KMS-11 (cell line): ENCODE measurements around the gene PDGFA.

Experiments used
- H2AFZ ChIP-seq: fragments of 200-600 bp; sonication (generic); 2 replicates; pipeline ENCODE4 v1.6.1; 2016; ENCODE audit warnings: antibody characterized with exemption, mixed run types, low read depth
- H3K27ac ChIP-seq: fragments of 200-600 bp; sonication (generic); 2 replicates; pipeline ENCODE4 v1.6.1; 2016; ENCODE audit warnings: mild to moderate bottlenecking, mixed run types
- H3K27me3 ChIP-seq: fragments of 200-600 bp; sonication (generic); 2 replicates; pipeline ENCODE4 v1.6.1; 2017; ENCODE audit warnings: mild to moderate bottlenecking, low read depth, mixed run types, moderate library complexity; ENCODE audit not compliant: insufficient read depth
- H3K36me3 ChIP-seq: fragments of 200-600 bp; sonication (generic); 2 replicates; pipeline ENCODE4 v1.6.1; 2017; ENCODE audit warnings: mild to moderate bottlenecking, mixed run types; ENCODE audit not compliant: insufficient read depth
- H3K4me1 ChIP-seq: fragments of 200-600 bp; sonication (generic); 2 replicates; pipeline ENCODE4 v1.6.1; 2016; ENCODE audit warnings: mild to moderate bottlenecking, low read depth, mixed run types; ENCODE audit not compliant: poor library complexity, severe bottlenecking
- H3K4me2 ChIP-seq: fragments of 200-600 bp; sonication (generic); 2 replicates; pipeline ENCODE4 v1.7.0; 2016; ENCODE audit warnings: mild to moderate bottlenecking, mixed run types
- H3K4me3 ChIP-seq: fragments of 200-600 bp; sonication (generic); IDR thresholded peaks from 2 replicates; pipeline ENCODE4 v1.6.1; 2017; ENCODE audit warnings: low read depth, low read length, mixed read lengths; ENCODE audit not compliant: insufficient read depth
- H3K79me2 ChIP-seq: fragments of 200-600 bp; sonication (generic); 2 replicates; pipeline ENCODE4 v1.6.1; 2016; ENCODE audit warnings: low read depth, mixed run types; ENCODE audit not compliant: insufficient read depth
- H3K9ac ChIP-seq: fragments of 200-600 bp; sonication (generic); 2 replicates; pipeline ENCODE4 v1.6.1; 2016; ENCODE audit warnings: mild to moderate bottlenecking, mixed run types
- H4K20me1 ChIP-seq: fragments of 200-600 bp; sonication (generic); 2 replicates; pipeline ENCODE4 v1.6.1; 2016; ENCODE audit warnings: mild to moderate bottlenecking, mixed run types; ENCODE audit not compliant: insufficient read depth
- CTCF ChIP-seq: fragments of 200-600 bp; sonication (generic); conservative IDR thresholded peaks from 2 replicates; pipeline ENCODE4 v1.6.1; 2017; ENCODE audit warnings: low read depth, mild to moderate bottlenecking, antibody characterized with exemption, low read length, moderate library complexity, mixed read lengths

PDGFA gene

GRCh38 chr7:513521-514166, 6.0 kb downstream of the PDGFA start:
- TF ChIP-seq CTCF, result no peak

GRCh38 chr7:512541-513311, 6.9 kb downstream of the PDGFA start:
- no peak overlapping the region for H3K27ac ChIP-seq
- no peaks in the 10 kb centered on the region for H4K20me1 ChIP-seq
- no peak for TF ChIP-seq CTCF
- no peak overlapping the region for H2AFZ ChIP-seq
- H3K4me2 ChIP-seq, result peak overlapping the region; percentile 6; the same call in 1 of the 2 replicates
- no peaks in the 10 kb centered on the region for H3K4me1 ChIP-seq
- no peak overlapping the region for H3K9ac ChIP-seq
- no peaks in the 10 kb centered on the region for H3K79me2 ChIP-seq
- H3K4me3 ChIP-seq, result no peak overlapping the region
- no peaks in the 10 kb centered on the region for H3K36me3 ChIP-seq
- H3K27me3 ChIP-seq, result peaks cover 76% of the 10 kb centered on the region

More at GRCh38 chr7:513521-514166, 6.0 kb downstream of the PDGFA start:
- Histone ChIP-seq H2AFZ (no peak overlapping the region), H3K4me3 (no peak overlapping the region), H3K4me2 (no peak overlapping the region; the same call in 1 of the 2 replicates), H3K79me2 (no peaks in the 10 kb centered on the region), H4K20me1 (no peaks in the 10 kb centered on the region), H3K27ac (no peak overlapping the region), H3K4me1 (no peaks in the 10 kb centered on the region), H3K36me3 (no peaks in the 10 kb centered on the region), H3K27me3 (peaks cover 73% of the 10 kb centered on the region), H3K9ac (no peak overlapping the region)

DNA sequence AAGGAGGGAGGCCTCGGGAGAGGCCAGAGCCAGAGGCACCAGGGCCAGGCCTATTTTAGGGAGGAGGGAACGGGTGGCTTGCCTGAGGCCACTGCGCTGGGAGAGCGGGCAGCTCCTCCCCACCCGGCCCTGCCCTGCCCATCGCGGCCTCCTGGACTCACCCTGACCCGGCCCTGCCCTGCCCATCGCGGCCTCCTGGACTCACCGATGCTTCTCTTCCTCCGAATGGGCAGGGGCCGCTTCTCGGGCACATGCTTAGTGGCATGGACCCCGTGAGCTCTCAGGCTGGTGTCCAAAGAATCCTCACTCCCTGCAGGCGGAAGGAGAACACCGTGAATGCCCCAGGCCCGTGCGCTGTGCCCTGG, 7.5 kb downstream of the PDGFA start:
- Histone ChIP-seq H3K36me3 (no peaks in the 10 kb centered on the region), H3K9ac (no peak overlapping the region), H3K79me2 (no peaks in the 10 kb centered on the region), H3K27ac (no peak overlapping the region), H4K20me1 (no peaks in the 10 kb centered on the region), H3K27me3 (peaks cover 77% of the 10 kb centered on the region), H3K4me3 (no peak overlapping the region), H3K4me1 (no peaks in the 10 kb centered on the region), H2AFZ (no peak overlapping the region), H3K4me2 (no peak overlapping the region)
- no peak for TF ChIP-seq CTCF

DNA sequence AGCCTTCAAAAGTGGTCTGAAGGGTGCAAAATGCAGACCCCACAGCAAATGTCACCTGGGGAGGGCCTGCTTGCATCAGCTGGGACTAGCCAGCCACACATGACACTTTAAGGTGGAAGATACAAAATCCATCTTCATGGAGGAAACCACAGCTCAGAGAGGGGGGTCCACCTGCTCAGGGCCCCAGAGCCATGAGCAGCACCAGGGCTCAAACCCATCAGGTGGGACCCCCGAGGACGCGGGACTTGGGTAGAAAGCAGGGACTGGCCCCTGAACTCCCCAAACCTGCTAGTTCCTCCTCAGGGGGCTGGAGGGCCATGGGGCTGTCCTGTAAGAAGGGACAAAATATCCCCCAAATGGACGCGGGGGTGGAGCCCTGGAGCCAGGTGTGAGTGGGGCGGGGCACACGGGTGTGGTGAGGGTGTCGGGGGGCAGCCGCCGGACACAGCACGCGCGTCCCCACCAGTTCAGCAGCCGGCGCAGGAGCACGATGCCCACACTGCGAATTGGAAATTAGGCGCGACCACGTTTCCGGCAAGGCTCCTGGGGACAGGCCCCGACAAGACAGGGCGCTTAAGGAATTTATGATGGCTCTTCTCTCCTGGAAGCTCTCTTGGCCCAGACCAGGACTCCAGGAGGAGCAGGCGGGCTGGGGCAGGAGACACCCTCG, 8.0 kb downstream of the PDGFA start:
- Histone ChIP-seq H3K4me1 (no peaks in the 10 kb centered on the region), H3K4me3 (no peak overlapping the region), H3K36me3 (no peaks in the 10 kb centered on the region), H3K27ac (no peak overlapping the region), H2AFZ (no peak overlapping the region), H3K9ac (no peak overlapping the region), H4K20me1 (no peaks in the 10 kb centered on the region), H3K79me2 (no peaks in the 10 kb centered on the region), H3K4me2 (no peak overlapping the region), H3K27me3 (peaks cover 77% of the 10 kb centered on the region)
- TF ChIP-seq CTCF, result no peak
